ENCODE results near the gene COL1A1. TPM values are rescaled to one million over a fixed set of nuclear protein-coding genes. Genes with fewer than 3 reads are reported as not detected.

Gene COL1A1
- total and polyA plus RNA-seq, 2 of the 13 experiments (the other 11 are each of a cell fraction or from before 2014, with no cell fraction given), result 0.05 TPM; not detected in 1

DNA sequence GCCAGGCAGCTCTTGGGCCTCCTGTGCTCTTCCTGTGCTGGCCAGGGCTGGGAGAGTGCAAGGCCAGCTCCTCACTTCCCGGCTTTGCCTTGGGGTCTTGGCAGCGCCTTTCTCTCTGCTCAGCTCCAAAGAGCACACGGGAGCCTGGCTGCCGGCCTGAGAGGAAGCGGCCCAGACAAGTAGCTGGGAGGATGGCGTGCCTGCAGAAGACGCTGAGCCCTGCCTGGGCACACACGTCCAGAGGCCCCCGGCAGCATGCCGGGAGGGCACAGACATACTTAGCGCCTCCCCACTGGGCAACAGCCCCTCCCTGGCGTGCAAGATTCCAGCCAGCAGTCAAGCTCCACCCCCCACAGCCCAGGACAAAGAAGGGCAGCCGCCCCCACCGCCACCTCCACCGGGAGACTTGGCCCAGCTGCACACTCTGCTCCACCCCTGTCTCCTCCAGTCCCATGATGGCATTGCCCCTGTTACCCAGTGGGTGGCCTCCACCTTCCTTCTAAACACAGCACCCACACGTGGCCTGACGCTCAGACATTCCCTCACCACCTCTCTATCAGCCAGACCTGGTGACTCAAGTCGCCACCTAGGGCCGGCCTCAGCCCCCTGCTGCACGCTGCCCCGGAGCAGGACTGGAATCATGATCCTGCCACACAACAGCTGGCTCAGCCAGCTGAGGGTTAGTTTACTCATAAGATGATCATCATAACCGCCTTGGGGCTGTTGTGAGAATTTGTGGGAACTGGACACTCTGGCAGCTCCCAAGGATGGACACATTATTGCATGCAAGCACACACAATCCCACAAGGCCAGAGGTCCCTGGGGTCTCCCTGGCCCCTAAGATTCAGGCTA lies 23.2 kb downstream of the COL1A1 start (continued):
- TF ChIP-seq, protein P1, sequence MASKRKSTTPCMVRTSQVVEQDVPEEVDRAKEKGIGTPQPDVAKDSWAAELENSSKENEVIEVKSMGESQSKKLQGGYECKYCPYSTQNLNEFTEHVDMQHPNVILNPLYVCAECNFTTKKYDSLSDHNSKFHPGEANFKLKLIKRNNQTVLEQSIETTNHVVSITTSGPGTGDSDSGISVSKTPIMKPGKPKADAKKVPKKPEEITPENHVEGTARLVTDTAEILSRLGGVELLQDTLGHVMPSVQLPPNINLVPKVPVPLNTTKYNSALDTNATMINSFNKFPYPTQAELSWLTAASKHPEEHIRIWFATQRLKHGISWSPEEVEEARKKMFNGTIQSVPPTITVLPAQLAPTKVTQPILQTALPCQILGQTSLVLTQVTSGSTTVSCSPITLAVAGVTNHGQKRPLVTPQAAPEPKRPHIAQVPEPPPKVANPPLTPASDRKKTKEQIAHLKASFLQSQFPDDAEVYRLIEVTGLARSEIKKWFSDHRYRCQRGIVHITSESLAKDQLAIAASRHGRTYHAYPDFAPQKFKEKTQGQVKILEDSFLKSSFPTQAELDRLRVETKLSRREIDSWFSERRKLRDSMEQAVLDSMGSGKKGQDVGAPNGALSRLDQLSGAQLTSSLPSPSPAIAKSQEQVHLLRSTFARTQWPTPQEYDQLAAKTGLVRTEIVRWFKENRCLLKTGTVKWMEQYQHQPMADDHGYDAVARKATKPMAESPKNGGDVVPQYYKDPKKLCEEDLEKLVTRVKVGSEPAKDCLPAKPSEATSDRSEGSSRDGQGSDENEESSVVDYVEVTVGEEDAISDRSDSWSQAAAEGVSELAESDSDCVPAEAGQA (IDR thresholded peaks at IDR 0.05; ENCODE audit: low read depth), result no peak
- TF ChIP-seq, protein P1 (CRISPR knock-in tag; IDR thresholded peaks at IDR 0.05; ENCODE audit: borderline replicate concordance), result no peak
- TF ChIP-seq ZSCAN21 (CRISPR knock-in tag; IDR thresholded peaks at IDR 0.05; ENCODE audit: borderline replicate concordance), result no peak; the same call in 1 of the 2 replicates
- peak; percentile 48; the same call in 1 of the 2 replicates for TF ChIP-seq GZF1 (CRISPR knock-in tag; IDR thresholded peaks at IDR 0.05)
- TF ChIP-seq NR0B2 (CRISPR knock-in tag; IDR thresholded peaks at IDR 0.05), result no peak; the same call in none of the 2 replicates
- no peak for TF ChIP-seq TOPORS (CRISPR knock-in tag; IDR thresholded peaks at IDR 0.05)
- TF ChIP-seq ZNF281 (CRISPR knock-in tag; IDR thresholded peaks at IDR 0.05; ENCODE audit: borderline replicate concordance), result 0 out of 2 replicates have a peak, but pooled peaks have one; percentile 52
- TF ChIP-seq ZBTB20 (CRISPR knock-in tag; IDR thresholded peaks at IDR 0.05; ENCODE audit: borderline replicate concordance, low read depth), result peak; percentile 84; the same call in 1 of the 2 replicates
- no peak for TF ChIP-seq SRF (IDR thresholded peaks at IDR 0.05; ENCODE audit: low read depth, low read length)
- TF ChIP-seq, protein P2, sequence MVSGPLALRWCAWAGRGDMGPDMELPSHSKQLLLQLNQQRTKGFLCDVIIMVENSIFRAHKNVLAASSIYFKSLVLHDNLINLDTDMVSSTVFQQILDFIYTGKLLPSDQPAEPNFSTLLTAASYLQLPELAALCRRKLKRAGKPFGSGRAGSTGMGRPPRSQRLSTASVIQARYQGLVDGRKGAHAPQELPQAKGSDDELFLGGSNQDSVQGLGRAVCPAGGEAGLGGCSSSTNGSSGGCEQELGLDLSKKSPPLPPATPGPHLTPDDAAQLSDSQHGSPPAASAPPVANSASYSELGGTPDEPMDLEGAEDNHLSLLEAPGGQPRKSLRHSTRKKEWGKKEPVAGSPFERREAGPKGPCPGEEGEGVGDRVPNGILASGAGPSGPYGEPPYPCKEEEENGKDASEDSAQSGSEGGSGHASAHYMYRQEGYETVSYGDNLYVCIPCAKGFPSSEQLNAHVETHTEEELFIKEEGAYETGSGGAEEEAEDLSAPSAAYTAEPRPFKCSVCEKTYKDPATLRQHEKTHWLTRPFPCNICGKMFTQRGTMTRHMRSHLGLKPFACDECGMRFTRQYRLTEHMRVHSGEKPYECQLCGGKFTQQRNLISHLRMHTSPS (CRISPR knock-in tag; IDR thresholded peaks at IDR 0.05; ENCODE audit: low read depth), result peak; percentile 82
- TF ChIP-seq REL (CRISPR knock-in tag; conservative IDR thresholded peaks at IDR 0.05), result no peak
- TF ChIP-seq SNAPC5 (CRISPR knock-in tag; IDR thresholded peaks at IDR 0.05; ENCODE audit: borderline replicate concordance), result no peak
- no peak for TF ChIP-seq ELK4 (CRISPR knock-in tag; IDR thresholded peaks at IDR 0.05; ENCODE audit: borderline replicate concordance)
- no peak for TF ChIP-seq ZNF383 (CRISPR knock-in tag; IDR thresholded peaks at IDR 0.05; ENCODE audit: borderline replicate concordance)
